Eye (tissue), 1 donor: ENCODE data around the gene CNTN5.

Experiments
- DNase-seq: peaks from one replicate; pipeline ENCODE4 v3.0.0-alpha.2; 2015

Gene CNTN5

GRCh38 chr11:99979042-99979441, 958.3 kb downstream of the CNTN5 start:
- DNase-seq = no peak

DNA sequence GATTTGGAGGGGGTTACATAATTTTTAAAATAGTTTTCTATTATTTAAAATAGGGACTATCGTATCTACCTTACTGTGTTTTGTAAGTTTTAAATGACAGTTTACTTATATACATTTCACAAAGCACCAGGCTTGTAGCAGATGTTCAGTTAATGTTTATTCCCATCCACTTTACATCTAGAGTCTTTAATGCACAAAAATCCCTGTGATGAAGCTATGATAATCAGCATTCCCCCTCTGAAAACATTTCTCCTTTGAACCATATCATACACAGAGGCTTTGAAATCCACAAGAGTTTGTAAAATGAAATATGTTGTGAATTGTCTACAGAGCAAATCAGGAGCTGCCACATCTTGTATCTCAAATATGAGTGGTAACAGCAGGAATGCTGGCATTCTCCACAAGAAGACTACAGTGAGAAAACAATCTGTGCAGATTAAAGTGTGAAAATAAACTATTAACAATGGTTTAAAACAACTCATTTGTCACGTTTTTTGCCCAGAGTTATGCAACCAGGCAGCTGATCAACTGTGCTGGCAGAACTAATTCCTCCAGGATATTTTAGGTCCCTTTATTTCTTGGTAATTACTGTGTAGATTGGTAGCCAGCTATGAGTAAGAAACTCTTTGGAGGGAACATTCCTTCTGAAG, 967.2 kb downstream of the CNTN5 start:
- no peak for DNase-seq

DNA sequence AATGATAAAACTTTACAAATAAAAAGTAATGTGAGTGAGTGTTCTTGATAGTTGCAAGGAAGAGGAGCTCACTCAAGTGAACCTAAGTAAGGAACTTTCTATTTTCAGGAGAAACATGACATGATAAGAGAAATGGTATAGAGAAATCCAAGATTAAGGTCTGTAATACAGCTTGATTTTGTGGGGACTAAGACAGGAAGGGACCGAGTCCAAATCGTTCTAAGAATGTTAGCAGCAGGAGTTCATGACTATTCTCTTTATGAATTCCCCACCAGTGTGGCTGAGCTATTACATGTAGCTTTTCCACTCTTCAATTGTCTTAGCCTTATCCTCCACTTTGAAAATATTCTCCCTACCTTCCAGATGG, 967.7 kb downstream of the CNTN5 start:
- no peak for DNase-seq

DNA sequence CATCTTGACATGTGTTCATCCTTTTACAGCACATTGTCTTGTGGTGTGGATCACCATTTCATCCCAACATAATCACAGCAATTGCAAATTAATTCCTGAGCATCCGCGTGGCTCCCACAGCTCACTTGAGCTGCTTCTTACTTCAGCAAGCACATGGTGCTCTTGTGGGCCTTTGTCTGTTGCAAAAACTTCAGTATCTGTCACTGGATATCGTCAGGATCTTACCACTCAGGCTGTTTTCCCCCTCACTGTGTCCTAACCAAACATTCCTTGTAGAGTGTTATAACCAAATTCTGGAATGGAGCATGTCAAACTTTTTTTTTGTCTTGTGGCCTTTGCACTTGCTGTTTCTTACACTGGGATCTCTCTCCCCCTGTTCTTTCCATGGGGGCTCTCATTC, 983.2 kb downstream of the CNTN5 start:
- no peak for DNase-seq

DNA sequence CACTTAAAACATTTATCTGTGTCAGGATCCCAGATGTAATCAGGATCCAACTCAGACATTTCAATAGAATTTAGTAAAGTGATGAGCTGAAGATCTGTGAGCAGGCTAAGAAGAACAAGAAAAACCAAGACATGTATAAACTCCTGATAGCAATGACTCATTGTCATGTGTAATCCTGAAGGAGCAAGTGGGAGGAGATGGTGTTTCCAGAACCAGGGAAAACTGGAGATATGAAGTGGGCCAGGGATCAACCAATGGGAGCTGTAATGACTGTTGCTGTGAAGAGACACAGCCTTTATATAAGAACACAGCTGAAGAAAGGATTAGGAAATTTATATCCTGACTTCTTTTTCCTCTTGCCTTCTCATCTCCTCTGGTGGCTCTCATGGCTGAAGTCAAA, 983.8 kb downstream of the CNTN5 start:
- DNase-seq = no peak

DNA sequence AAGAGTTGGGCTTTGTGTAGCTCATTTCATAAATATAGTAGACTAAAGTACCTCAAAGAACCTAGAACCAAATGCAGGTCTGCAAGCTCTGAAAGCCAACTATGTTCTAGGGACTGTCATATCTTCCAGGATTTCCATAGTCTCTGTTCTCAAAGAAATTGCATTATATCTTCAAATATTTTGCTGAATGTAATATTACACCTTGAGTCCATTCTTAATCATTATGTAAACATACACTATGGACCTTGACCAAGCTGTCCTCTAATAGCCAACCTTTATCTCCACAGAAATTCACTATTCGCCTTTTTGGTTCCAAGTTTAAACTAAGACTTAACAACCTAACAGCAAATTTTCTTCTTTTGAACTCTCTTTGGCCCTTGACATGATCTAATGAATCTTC, 987.7 kb downstream of the CNTN5 start:
- no peak for DNase-seq

- no peak for DNase-seq
Observed at GRCh38 chr11:100009728-100010127, 989.0 kb downstream of the CNTN5 start.

DNA sequence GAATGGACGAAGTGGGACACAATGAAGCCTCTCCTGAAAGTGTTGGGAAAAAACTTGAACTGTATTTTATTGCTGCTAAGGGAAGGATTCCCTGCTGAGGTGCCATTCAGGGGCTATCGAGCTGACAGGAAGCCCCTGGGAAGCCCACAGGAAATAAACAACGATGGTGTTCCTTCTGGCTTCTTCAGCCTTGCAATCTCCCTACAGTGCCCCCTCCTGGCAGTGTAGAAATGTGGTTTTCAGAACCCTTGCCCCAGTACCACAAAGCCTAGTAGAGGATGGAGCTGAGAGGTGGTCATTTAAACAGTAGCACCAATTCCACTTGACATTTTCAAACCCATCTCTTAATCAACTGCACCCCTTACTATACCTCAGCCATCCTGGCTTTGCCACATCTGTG, 989.6 kb downstream of the CNTN5 start:
- no peak for DNase-seq

- peak; percentile 24 for DNase-seq
Observed at GRCh38 chr11:100011697-100012096, 990.9 kb downstream of the CNTN5 start.

DNA sequence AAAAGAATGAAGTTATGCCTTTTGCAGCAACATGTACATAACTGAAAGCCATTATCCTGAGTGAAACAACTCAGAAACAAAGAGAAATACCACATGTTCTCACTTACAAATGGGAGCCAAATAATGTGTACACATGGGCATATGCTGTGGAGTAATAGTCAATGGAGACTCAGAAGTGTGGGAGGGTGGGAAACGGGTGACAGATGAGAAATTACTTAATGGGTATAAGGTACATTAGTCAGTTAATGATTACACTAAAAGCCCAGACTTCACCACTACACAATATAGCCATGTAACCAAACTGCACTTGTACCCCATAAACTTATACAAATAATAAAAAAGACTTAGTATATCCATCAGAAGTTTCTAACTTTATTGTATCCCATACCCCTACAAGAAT, 992.3 kb downstream of the CNTN5 start:
- DNase-seq = no peak

DNA sequence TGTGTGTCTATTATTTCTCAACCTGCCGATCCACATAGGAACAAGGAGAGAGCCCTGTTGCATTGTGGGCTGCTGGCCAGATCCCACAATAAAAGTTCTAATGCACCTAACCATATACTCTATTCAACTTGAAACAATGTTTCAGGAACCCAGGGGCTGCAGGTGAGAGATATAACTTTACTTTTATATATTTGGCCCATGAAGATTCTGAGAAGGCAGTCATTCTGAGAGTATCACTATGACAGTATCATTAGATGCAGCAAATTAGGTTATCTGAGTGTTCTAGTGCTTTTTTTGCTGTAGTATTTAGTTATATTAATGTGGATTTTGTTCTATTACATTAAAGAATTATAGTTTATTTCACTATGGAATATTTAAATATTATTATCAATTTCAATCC, 1011.2 kb downstream of the CNTN5 start:
- no peak for DNase-seq

DNA sequence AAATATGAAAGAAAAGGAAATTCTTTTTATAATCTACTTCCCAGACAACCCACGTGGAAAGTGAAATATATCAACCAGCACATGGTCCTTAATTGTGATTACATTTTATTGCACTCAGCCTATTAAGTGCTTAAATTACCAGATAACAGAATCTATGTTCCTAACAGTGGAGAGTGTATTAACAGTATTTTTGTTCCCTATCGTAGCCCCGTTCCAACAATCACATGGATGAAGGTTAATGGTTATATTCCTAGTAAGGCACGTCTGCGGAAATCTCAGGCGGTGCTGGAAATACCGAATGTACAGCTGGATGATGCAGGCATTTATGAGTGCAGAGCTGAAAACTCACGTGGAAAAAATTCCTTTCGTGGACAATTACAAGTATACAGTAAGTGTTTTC, 1040.3 kb downstream of the CNTN5 start:
- DNase-seq = no peak

DNA sequence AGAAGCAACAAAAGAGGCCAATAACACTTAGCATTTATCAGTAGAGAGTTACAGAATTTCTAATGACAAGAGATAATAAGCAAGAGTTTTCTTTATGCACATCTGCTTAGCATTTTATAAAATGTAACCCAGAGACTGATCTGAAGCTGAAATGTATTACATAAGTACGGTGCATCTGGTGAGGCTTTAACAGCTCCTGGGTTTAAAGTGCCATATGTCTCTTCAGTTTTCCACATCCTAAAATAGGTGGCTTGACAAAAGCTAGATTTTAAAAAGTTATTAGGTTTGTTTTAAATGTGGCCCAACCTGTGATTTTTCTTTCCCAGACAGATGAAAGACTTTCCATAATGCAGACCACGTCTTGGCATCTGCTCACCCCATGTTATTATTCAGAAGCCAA, 1045.7 kb downstream of the CNTN5 start:
- DNase-seq = peak; percentile 6

- DNase-seq = no peak
Observed at GRCh38 chr11:100068116-100068515, 1047.4 kb downstream of the CNTN5 start.

DNA sequence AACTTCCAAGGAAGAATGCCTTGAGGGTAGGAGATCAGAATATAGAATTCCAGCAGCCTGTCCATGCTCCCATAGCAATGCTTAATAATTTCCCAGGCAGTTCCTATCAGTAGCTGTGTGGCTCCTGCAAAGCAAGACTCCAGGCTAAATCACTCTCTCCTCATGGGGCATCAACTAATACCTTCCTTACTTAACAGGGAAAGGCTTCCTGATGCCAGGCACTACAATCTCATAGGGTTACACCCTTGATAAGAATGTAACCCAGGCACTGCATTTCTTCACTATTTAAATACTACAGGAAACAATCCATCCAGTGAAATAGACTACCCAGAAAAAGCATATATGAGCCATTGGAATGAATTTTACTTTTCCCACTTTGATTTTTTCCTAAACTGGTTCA, 1051.4 kb downstream of the CNTN5 start:
- no peak for DNase-seq

DNA sequence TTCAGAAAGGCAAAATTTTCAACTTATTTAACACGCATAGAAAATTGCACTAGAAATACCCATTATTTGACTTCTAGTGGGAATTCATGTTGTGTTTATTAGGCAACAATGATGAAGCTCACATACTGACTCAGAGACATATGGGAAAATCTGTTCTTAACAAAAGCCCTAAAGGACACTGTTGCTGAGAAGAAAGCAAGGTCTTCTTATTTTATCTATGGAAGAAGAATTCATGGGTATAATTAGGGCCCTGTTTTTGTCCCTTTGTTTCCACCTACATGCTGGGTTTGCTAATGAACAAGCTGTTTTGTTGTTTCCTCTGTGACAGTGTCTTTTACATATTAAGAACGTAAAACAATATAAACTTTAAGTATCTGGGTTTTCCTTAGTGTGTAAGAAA, 1059.6 kb downstream of the CNTN5 start:
- no peak for DNase-seq

DNA sequence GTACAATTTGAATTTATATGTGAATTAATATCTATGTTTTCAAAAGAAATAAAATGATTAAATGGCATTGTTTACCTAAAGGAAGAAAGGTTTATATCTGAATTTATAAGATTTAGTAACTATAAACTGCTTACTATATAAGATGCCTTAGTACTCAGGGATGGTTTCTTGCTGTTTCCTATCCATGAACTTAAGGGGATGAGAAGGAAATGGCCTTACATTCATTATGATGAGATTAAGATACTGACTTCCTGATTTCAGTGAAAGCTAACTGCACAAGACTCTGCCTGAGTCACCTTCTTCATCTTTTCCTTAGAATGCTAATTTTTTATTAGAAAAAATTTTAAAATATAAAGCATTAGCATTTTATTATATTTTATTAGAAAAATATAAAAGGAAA, 1060.1 kb downstream of the CNTN5 start:
- no peak for DNase-seq

DNA sequence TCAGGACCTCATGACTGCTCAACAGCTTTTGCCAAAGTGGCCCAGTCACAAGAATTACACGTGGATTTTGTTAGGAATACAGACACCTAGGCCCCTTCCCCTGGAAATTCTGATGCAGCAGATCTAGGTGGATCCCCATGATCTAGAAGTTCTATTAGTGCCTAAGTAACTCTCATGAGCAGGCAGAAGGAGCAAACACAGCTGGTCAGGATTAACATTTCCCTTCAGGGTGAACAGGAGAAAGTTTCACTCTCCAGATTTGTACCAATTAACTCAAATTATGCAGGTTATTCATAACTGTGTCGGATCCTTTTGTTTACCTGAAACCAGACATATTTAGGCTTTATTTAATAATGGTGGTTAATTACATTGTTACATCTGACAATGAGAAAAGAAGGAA, 1072.9 kb downstream of the CNTN5 start:
- DNase-seq = no peak

GRCh38 chr11:100094121-100094865, 1073.5 kb downstream of the CNTN5 start:
- DNase-seq = no peak

DNA sequence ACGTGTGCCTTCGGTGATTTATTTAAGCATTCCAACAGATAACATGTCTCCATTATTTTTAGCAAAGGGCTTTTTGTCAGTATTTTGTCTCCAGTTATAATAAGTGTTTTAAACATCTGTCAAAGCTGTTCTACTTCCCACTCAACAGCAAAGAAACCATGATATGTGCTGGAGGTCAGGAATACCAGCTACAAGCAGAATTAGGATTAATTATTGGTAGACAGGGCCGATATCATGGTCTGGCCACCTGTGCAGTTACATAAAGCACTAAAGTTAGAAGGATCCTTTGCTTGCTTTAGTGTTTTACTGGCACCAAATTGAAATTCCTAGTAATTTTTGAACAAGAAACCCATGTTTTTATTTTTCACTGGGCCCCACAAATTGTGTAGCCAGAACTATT, 1075.1 kb downstream of the CNTN5 start:
- DNase-seq = no peak

GRCh38 chr11:100098560-100098959, 1077.8 kb downstream of the CNTN5 start:
- no peak for DNase-seq

DNA sequence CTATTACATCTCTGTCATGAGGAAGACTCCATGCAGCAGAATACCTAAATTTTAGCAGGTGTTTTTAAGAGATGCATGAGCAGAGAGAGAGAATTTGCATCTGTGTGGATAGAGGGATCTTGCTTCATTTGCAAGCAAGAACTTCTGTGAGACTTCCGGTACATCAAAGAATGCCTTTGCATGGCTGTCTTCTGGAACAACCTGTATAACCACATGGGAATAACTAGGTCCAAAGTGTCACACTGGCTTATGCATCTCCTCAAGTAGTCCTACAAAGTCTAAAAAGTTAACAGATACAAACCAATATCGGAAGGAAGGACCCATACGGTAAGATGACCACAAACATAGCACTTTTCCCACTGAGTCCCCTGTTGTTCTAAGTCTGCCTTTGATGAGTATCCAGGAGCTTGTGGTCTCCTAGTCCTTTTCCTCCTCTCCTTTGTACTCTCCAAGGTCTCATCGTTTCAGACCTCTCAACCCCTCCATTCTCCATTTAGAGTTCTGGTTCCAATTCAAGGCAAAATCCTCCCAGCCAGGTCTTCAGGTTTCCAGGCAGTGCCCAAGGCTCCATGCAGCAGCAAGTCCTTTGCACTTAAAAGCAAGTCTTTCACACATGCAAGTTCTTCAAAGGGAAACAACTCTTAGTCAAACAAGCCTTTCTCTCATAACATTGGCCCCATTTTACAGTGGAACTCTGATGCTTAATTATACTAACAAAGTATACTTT, 1084.7 kb downstream of the CNTN5 start:
- no peak for DNase-seq

- no peak for DNase-seq
Observed at GRCh38 chr11:100105982-100106358, 1085.2 kb downstream of the CNTN5 start.

- DNase-seq = no peak
Observed at GRCh38 chr11:100119176-100119575, 1098.4 kb downstream of the CNTN5 start.
